ENCODE measurements around the gene TXLNB. TPM values are rescaled to one million over a fixed set of nuclear protein-coding genes. Genes with fewer than 3 reads are reported as not detected.

TXLNB gene
- total and polyA plus RNA-seq, 8 donors = 0.55 to 2.2 (median 1.6) TPM

GRCh38 chr6:139198529-139199288 lies 93.1 kb downstream of the TXLNB start:
- DNase-seq (no peak), ATAC-seq (no peak)
- Histone ChIP-seq H3K4me1 (no peaks in the 10 kb centered on the region), H3K9me3 (no peaks in the 10 kb centered on the region), H3K4me3 (no peak overlapping the region), H3K36me3 (no peaks in the 10 kb centered on the region), H3K27ac (no peak overlapping the region), H3K27me3 (no peaks in the 10 kb centered on the region)
- intact Hi-C loops (cut with DNase I) = no loop called here
- TF ChIP-seq CTCF (IDR thresholded peaks at IDR 0.05) = no peak

- Histone ChIP-seq H3K4me3 (no peak overlapping the region), H3K36me3 (no peaks in the 10 kb centered on the region), H3K27ac (no peak overlapping the region), H3K4me1 (no peaks in the 10 kb centered on the region), H3K9me3 (no peaks in the 10 kb centered on the region), H3K27me3 (no peaks in the 10 kb centered on the region)
- no peak for TF ChIP-seq CTCF (IDR thresholded peaks at IDR 0.05)
- DNase-seq (no peak), ATAC-seq (no peak)
- intact Hi-C loops (cut with DNase I) = no loop called here
These were observed 97.1 kb downstream of the TXLNB start for GRCh38 chr6:139194740-139195139.

Other genes with a start within 250 kb of the TXLNB start
- 10 to 100 TPM; 27.4 to 40.9 TPM for gene HECA, start 156.9 kb downstream of the TXLNB start, total RNA-seq
- 10 to 100 TPM; 17.0 to 21.0 (median 18.2) TPM for gene HECA, start 156.9 kb downstream of the TXLNB start, polyA plus RNA-seq (ENCODE audit: insufficient read length in 6 of 6)
- gene CITED2, start 82.7 kb upstream of the TXLNB start, total RNA-seq = 100 to 1,000 TPM; 142 to 321 TPM
- gene CITED2, start 82.7 kb upstream of the TXLNB start, polyA plus RNA-seq (ENCODE audit: insufficient read length in 6 of 6) = 100 to 1,000 TPM in 4 of 6 donors, 10 to 100 TPM in 2; 70.0 to 160 (median 123) TPM